Transverse colon (tissue), 4 donors: Measurements from ENCODE around the gene ZNF786.

Experiments
- CTCF ChIP-seq, 5 experiments: fragments of 200-600 bp in 3 of 5; fragments of 450-650 bp in 2 of 5; sonication (generic) in 3 of 5; IDR thresholded peaks; 1 replicate in 2 of 5; 2 replicates in 3 of 5; pipeline ENCODE4 v1.5.1; 2016 to 2017; ENCODE audit warnings: antibody characterized with exemption in 5 of 5, inconsistent platforms in 3 of 5, mild to moderate bottlenecking in 2 of 5, moderate library complexity in 1 of 5
- POLR2A ChIP-seq: fragments of 450-650 bp; IDR thresholded peaks from one replicate; pipeline ENCODE4 v1.6.1; 2016; ENCODE audit warnings: antibody characterized with exemption, mild to moderate bottlenecking, moderate library complexity
- POLR2AphosphoS5 ChIP-seq, 3 donors: sonication (generic); formaldehyde crosslinking; IDR thresholded peaks; one replicate each; pipeline ENCODE4 v1.6.1; 2016; ENCODE audit warnings: antibody characterized with exemption in 3 of 3

GRCh38 chr7:149041350-149041749, 49.2 kb downstream of the ZNF786 start:
- TF ChIP-seq CTCF (IDR thresholded peaks at IDR 0.05) = no peak
- no peak for TF ChIP-seq POLR2AphosphoS5 (IDR thresholded peaks at IDR 0.05)
- no peak for TF ChIP-seq POLR2A
